ENCODE data around the gene BRD3OS.

BRD3OS gene

GRCh38 chr9:134053941-134054761 is 28.9 kb downstream of the BRD3OS start:
- DNase-seq: no peak

- no peak for DNase-seq
Observed at GRCh38 chr9:134054891-134055811, 29.9 kb downstream of the BRD3OS start.

GRCh38 chr9:134055981-134056461 is 30.7 kb downstream of the BRD3OS start:
- DNase-seq: peak in 1 of 2 donors; percentile 22

GRCh38 chr9:134056483-134057306 is 31.4 kb downstream of the BRD3OS start:
- DNase-seq: no peak

GRCh38 chr9:134057307-134057657 is 32.0 kb downstream of the BRD3OS start:
- DNase-seq: no peak

GRCh38 chr9:134057751-134058701 is 32.7 kb downstream of the BRD3OS start:
- DNase-seq: no peak

GRCh38 chr9:134058716-134059115 is 33.4 kb downstream of the BRD3OS start:
- no peak for DNase-seq

GRCh38 chr9:134059188-134059641 is 33.9 kb downstream of the BRD3OS start:
- no peak for DNase-seq

GRCh38 chr9:134059661-134060395 is 34.5 kb downstream of the BRD3OS start:
- peak; percentile 91 to 92 for DNase-seq

GRCh38 chr9:134060546-134060945 is 35.3 kb downstream of the BRD3OS start:
- no peak for DNase-seq

GRCh38 chr9:134061019-134061687 is 35.9 kb downstream of the BRD3OS start:
- DNase-seq: no peak

GRCh38 chr9:134061688-134062371 is 36.5 kb downstream of the BRD3OS start:
- no peak for DNase-seq

GRCh38 chr9:134062461-134063087 is 37.3 kb downstream of the BRD3OS start:
- DNase-seq: no peak

GRCh38 chr9:134063088-134063570 is 37.8 kb downstream of the BRD3OS start:
- no peak for DNase-seq

GRCh38 chr9:134063571-134064450 is 38.5 kb downstream of the BRD3OS start:
- DNase-seq: no peak

- DNase-seq: no peak
Observed at GRCh38 chr9:134064711-134065110, 39.4 kb downstream of the BRD3OS start.

GRCh38 chr9:134065612-134066419 is 40.5 kb downstream of the BRD3OS start:
- DNase-seq: peak; percentile 60 to 64

All from inflammatory macrophage treated with lipopolysaccharide for 1 hour (primary cell).